HG03064 (cell line): ENCODE data around the gene SKIDA1.

Source experiments
- ATAC-seq: cut with Tn5 transposase; IDR thresholded peaks from one replicate; pipeline ENCODE4 v1.9.1; 2021; ENCODE audit warnings: low read depth; ENCODE audit not compliant: unreplicated experiment

Gene SKIDA1

GRCh38 chr10:21502348-21502740 lies 23.1 kb downstream of the SKIDA1 start:
- no peak for ATAC-seq

DNA sequence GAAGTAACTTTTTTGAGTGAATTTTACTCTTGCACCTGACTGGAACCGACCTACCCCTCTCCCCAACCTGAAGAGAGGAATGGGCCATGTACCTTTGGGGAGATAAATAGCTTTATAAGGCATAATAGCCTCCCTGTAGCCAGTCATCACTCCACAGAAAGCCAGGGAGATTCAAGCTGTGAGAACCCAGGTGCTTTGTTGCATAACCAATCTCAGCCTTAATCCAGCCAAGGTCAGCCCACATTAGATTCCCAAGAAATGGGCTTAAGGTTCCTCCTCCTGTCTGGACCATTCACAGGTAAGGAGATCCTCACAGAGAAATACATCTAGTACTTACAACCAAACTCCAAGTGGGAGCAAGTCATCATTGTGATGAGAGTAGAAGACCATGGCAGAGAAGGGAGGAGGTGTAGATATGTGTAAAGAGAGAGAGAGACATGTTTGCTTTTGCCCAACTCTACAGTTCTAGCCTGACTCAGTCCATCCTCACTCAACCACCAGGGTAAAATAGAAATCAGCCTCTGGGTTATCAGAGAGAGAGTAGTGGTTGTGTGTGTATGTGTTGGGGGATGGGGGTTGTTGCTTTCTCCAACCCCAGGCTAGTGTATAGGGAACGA lies 23.6 kb downstream of the SKIDA1 start:
- ATAC-seq = no peak

DNA sequence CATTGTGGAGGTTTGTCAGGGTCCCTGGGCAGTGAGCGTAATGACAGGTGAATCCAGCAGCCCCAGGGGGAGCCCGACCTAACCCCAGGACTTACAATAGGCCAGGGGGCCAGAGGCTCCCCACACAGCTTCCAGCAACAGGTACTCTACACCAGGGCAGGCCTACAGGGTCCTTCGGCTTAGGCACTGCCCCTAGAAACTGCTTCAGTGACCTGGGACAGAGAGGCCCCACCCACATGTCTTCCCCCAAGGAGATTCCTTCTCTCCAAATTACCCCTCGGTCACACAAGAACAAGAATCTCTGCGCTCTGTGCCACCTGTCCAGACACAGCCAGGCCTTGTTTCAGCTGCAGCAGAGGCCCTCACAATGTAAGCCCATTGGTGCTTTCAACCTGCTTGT lies 24.4 kb downstream of the SKIDA1 start:
- ATAC-seq = no peak

GRCh38 chr10:21500578-21500910 lies 24.9 kb downstream of the SKIDA1 start:
- no peak for ATAC-seq

- no peak for ATAC-seq
Measured at GRCh38 chr10:21499701-21500577, 25.5 kb downstream of the SKIDA1 start.

- no peak for ATAC-seq
Measured at GRCh38 chr10:21498986-21499385, 26.5 kb downstream of the SKIDA1 start.

GRCh38 chr10:21498377-21498776 lies 27.1 kb downstream of the SKIDA1 start:
- no peak for ATAC-seq

GRCh38 chr10:21497177-21497807 lies 28.2 kb downstream of the SKIDA1 start:
- no peak for ATAC-seq

GRCh38 chr10:21496343-21497176 lies 28.9 kb downstream of the SKIDA1 start:
- peak; percentile 43 for ATAC-seq

DNA sequence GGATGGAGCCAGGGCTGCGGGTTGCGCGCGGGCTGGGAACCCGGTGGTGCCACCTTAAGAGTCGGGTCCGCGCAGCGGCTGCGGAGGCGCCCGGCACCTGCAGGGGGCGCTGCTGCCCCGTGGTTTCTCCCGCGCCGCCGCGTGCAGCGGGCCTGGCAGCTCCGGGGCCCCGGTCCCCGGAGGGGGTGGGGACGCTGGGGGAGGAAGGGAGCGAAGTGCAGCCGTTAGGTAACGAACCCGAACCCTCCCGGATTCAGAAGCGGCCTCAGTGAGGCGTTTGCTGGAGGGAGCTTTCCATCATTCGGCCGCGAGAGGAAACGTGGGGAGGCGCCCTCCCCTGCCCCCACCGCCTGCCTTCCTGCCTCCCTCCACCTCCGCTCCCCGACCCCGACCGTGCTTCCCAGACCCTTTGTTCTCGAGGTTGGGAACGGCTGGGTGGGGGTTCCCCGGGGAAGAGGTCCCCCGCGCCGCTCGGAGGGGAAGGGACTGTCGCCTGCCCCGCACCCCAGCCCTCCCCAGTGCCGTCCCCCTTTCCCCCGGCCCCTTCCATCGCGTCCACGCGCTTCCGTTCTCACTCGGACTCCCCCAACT lies 29.6 kb downstream of the SKIDA1 start:
- ATAC-seq = peak; percentile 70

DNA sequence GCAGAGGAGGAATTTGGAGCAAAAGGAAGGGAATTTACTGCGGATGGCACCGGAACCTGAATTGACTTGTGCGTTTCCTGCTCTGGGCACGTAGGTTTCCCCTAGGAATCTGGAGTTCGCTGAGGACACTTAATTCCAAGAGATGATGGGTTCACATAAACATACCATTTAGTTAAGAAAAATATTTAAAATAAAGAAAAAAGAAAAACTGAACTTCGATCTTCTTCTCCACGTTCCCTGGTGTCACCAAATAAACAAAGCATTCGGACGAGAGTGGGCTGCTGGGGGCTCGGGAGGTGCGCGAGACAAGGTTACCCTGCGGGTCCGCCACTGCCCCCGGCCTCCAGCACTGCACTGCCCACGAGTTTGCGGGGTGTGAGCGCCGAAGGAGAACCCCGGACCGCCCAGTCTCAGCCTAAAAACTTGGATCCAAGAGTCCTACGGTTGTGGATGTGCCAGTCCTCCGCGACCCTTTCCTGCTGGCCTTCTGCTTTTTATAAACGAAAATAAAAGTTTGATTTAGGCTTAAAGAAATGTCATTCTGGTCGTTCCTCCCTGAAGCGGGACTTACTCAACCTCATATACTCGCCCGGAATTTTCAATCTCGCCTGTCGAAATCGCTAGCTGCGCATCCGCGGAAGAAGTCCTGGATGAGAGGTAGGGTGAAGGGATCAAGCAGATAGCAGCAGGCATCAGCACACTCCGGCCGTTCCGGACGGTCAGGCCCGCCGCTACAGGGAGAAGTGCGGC lies 30.3 kb downstream of the SKIDA1 start:
- ATAC-seq = no peak

DNA sequence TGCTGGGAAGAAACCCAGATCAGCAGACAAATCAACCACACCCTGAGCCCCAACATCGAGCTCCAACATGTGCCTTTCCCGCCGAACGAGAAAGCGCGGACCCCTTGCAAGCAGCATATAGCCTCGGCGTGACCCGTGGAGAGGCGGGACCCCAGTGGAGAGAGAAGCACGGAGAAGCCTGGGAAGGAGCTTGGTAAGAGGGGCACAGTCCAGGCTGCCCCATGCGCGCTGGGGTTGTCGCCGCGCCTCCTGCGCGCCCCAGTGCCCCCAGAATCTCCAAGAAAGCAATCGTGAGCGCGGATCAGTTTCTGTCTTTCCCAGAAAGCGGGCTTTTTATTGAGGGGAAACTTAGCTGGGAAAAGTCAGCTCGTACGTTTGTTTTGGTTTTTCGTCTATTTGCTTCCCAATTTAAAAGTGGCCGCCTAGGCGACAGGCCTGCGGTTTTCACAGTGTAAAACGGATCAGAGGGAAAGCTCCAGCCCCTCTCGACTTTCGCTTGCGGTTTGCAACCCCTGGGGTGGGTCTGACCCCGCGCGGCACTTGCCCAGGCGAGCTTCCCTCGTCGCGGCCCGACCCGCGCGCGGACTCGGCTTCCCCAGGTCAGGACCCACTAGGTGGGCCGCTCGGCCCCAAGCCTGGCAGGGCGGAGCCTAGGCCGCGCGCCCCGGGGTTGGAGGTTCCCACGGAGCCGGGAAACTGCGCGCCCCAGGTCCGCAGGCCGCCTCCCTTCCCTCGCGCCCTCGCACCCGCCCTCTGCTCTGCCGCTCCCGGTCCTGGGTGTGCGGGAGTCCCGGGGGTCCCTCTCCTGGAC lies 31.1 kb downstream of the SKIDA1 start:
- ATAC-seq = no peak

DNA sequence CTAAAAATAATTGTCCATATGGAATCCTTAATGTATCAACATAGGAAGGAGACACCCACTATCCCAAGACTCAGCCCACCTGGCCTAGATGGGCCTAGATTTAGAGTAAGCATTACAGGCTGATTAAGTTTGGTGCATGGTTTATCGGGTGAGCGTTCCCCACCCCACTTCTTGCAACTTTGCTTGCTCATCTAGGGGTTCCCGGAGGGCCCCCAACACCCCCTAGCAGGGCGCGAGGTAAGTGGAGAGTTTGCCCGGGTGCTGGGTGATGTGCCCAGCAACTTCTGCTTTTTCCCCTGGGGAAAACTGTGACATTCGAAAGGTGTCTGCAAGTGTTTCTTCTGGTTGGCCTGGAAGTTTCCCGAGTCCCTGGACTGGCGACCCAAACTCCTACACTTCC lies 31.7 kb downstream of the SKIDA1 start:
- no peak for ATAC-seq

DNA sequence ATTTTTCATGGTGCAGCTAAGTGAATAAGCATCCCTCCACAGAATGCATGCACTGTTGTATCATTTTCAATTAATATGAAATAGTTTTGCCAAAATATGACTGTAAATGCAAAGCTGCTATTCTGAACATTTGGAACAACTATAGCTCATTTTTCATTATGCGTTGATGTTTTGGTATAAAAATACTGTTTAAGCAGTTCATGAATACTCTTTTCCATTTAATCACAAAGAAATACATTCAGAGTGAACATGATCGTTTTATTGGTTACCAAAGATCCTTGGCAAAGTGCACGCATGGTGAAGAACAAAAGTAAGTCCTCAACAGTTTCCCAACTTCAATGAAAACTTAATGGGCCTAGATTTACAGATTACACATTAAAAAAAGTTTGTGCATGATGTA lies 33.1 kb downstream of the SKIDA1 start:
- ATAC-seq = no peak

DNA sequence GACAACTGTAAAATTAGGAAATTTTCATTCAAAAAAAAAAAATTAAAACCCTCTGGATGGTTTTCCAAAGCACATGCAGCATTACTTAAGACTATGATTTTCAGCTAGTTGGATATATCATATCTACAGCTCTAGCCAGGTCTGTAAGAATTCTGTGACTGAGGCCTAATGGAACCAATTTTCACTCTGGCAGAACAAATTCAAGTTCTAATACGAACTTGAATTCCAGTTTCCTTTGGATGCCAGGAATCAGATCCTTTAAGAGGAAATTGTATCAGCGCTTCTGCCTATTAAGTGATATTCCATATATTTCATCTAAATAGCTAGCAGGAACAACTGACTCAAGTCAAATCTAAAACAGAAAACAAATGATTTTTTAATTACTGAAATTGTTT lies 34.8 kb downstream of the SKIDA1 start:
- ATAC-seq = no peak

- ATAC-seq = no peak
Measured at GRCh38 chr10:21490028-21490710, 35.3 kb downstream of the SKIDA1 start.

DNA sequence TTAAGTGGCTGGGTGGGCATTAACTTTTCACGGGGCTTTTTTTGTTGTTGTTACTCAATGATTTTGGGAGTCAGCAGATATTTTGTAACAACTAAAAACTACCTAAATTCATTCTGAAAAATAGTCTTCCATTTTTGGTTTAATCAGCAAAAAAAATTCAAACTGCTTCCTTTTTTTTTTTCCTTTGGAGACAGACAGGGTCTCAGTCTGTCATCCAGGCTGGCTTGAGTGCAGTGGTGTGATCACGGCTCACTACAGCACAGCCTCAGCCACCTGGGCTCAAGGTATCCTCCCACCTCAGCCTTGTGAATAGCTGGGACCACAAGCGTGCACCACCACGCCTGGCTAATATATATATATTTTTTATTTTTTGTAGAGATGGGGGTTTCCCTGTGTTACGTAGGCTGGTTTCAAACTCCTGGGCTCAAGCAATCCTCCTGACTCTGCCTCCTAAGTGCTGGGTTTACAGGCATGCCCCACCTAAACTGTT lies 36.5 kb downstream of the SKIDA1 start:
- ATAC-seq = no peak

DNA sequence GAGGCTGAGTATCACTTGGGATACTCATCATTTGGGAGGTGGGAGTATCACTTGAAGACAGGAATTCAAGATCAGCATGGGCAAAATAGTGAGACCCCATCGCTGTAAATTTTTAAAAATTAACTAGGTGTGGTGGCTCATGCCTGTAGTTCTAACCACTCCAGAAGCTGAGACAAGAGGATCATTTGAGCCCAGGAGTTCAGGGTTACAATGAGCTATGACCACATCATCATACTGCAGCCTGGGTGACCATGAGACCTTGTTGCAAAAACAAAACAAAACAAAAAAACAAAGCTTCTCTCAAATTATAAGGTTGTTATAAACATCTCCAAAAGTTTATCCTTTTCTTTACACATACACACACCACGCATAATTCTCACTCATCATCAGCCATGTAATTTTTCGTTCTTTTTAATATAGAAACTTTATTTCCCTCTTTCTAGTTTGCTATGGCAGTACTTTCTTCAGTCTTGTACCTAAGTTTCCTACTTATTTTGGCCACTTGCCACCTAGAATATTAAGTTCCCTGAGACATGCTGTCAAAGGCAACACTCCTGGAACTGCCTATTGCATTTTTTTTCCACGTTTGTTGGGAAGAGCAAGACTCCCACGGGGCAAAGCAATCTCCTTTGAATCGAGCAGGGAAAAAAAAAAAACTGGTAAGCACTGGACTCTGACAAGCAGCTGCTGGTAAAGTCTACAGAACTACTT lies 37.1 kb downstream of the SKIDA1 start:
- ATAC-seq = no peak
